ENCODE results near the gene PCYOX1L.

The PCYOX1L gene

GRCh38 chr5:149367972-149368645 is 10.3 kb downstream of the PCYOX1L start:
- DNase-seq, result no peak

- DNase-seq, result peak in 1 of 3 experiments; percentile 30
Measured at GRCh38 chr5:149370878-149371277, 13.0 kb downstream of the PCYOX1L start.

GRCh38 chr5:149371296-149371962 is 13.6 kb downstream of the PCYOX1L start:
- DNase-seq, result peak; percentile 37 to 74 (median 70)

GRCh38 chr5:149372076-149372795 is 14.4 kb downstream of the PCYOX1L start:
- DNase-seq, result no peak

- no peak for DNase-seq
Measured at GRCh38 chr5:149372932-149373331, 15.1 kb downstream of the PCYOX1L start.

- DNase-seq, result no peak
Measured at GRCh38 chr5:149374303-149374702, 16.5 kb downstream of the PCYOX1L start.

- no peak for DNase-seq
Measured at GRCh38 chr5:149374801-149375200, 17.0 kb downstream of the PCYOX1L start.

- no peak for DNase-seq
Measured at GRCh38 chr5:149375434-149375833, 17.6 kb downstream of the PCYOX1L start.

GRCh38 chr5:149376104-149376503 is 18.3 kb downstream of the PCYOX1L start:
- DNase-seq, result no peak

GRCh38 chr5:149376711-149377447 is 19.0 kb downstream of the PCYOX1L start:
- DNase-seq, result no peak

- no peak for DNase-seq
Measured at GRCh38 chr5:149378241-149378820, 20.5 kb downstream of the PCYOX1L start.

- peak in 1 of 3 experiments; percentile 2 for DNase-seq
Measured at GRCh38 chr5:149379177-149379761, 21.4 kb downstream of the PCYOX1L start, which contains the start of gene IL17B. Gene IL17B, minus strand, starts transcription at chr5:149379292. Its CDS starts 67 bp downstream, at chr5:149379225.

- no peak for DNase-seq
Measured at GRCh38 chr5:149379818-149380374, 22.1 kb downstream of the PCYOX1L start.

- no peak for DNase-seq
Measured at GRCh38 chr5:149380466-149381121, 22.7 kb downstream of the PCYOX1L start.

GRCh38 chr5:149381261-149381985 is 23.6 kb downstream of the PCYOX1L start:
- DNase-seq, result no peak

- DNase-seq, result peak; percentile 9 to 58 (median 54)
Measured at GRCh38 chr5:149381986-149382338, 24.1 kb downstream of the PCYOX1L start.

GRCh38 chr5:149382517-149383220 is 24.8 kb downstream of the PCYOX1L start:
- DNase-seq, result no peak

- DNase-seq, result no peak
Measured at GRCh38 chr5:149383399-149383798, 25.6 kb downstream of the PCYOX1L start.

GRCh38 chr5:149386166-149386565 is 28.3 kb downstream of the PCYOX1L start:
- DNase-seq, result no peak

GRCh38 chr5:149387081-149387631 is 29.3 kb downstream of the PCYOX1L start:
- no peak for DNase-seq

Data from NCI-H1417 (cell line).